GM18868 (cell line): Measurements from ENCODE around the gene EIF4G1.
A peak's percentile ranks its signal among the peaks of the same experiment; 100 is the strongest.
"Not testable (repeated sequence)": the region's sequence is repeated elsewhere in the genome, so short reads cannot be mapped to it uniquely, and the experiment has no call there.

Source experiments
- ATAC-seq: cut with Tn5 transposase; IDR thresholded peaks from one replicate; pipeline ENCODE4 v1.9.1; 2021; ENCODE audit warnings: mild to moderate bottlenecking, moderate library complexity; ENCODE audit not compliant: unreplicated experiment

EIF4G1 gene

DNA sequence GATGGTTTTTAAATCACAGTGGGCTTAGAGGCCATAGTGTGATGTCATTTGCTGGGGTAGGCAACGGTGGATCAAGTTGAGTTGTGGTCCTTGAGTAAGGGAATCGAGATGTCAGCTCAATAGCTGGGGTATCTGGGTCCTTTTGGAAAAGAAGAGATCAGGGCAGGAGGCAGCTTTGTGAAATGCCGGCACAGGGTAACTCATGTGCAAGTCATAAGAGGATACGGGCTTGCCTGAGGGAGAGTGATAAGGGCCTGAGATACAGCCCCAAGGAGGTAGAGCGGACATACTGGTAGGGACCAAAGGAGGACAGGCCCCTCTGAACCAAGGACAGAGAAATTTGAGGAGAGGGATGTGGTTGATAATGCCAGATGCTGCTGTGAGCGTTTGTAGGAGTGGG lies 18.8 kb downstream of the EIF4G1 start:
- no peak for ATAC-seq

DNA sequence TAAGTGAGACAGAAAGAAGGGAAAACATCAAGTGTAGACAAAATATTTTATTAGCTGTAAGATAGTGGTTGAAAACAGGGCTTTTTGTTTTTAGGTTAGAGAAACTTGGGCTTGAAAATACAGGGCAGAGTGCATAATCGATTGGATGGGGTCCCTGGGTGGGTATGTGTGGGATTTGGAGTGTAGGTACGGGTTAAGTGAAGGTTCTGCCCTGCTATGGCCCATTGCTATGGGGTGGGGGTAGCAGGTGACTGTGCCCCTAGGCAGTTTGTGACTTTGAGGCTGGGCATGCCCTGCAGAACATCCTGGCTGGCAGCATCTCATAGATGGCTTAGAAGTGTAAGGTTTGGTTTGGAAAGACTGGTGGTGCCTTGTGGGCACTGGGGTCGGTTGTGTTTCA lies 19.3 kb downstream of the EIF4G1 start:
- ATAC-seq, result no peak

DNA sequence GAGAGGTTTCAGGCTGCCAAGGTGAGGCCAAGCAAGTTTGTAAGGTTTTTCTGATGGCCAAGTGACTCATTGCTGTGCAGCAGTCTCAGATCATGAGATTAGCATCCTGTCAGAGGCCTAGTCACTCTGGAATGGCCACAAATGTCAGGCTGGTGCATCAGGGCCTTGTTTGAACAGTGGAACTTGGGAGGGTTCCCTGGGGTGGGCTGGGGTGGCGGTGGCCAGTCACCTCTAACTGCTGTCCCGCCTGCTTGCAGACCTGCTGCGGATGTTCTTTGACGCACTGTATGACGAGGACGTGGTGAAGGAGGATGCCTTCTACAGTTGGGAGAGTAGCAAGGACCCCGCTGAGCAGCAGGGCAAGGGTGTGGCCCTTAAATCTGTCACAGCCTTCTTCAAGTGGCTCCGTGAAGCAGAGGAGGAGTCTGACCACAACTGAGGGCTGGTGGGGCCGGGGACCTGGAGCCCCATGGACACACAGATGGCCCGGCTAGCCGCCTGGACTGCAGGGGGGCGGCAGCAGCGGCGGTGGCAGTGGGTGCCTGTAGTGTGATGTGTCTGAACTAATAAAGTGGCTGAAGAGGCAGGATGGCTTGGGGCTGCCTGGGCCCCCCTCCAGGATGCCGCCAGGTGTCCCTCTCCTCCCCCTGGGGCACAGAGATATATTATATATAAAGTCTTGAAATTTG lies 20.2 kb downstream of the EIF4G1 start:
- ATAC-seq, result no peak

DNA sequence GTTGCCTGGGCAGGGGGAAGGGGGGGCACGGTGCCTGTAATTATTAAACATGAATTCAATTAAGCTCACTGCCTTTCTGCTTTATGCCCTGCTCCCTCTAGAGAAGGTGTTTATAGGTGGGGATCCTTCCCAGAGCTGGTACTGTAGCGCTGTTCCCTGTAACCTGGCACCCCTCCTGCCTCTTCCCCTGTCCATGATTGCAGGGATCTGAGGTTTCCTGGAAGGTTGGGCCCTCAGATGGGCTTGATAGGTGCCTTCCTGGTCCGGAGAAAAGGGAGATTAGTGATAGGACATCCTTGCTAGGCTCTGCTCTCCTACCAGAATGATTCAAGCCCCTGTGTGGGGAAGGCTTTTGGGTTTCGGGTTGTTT lies 20.9 kb downstream of the EIF4G1 start:
- no peak for ATAC-seq

DNA sequence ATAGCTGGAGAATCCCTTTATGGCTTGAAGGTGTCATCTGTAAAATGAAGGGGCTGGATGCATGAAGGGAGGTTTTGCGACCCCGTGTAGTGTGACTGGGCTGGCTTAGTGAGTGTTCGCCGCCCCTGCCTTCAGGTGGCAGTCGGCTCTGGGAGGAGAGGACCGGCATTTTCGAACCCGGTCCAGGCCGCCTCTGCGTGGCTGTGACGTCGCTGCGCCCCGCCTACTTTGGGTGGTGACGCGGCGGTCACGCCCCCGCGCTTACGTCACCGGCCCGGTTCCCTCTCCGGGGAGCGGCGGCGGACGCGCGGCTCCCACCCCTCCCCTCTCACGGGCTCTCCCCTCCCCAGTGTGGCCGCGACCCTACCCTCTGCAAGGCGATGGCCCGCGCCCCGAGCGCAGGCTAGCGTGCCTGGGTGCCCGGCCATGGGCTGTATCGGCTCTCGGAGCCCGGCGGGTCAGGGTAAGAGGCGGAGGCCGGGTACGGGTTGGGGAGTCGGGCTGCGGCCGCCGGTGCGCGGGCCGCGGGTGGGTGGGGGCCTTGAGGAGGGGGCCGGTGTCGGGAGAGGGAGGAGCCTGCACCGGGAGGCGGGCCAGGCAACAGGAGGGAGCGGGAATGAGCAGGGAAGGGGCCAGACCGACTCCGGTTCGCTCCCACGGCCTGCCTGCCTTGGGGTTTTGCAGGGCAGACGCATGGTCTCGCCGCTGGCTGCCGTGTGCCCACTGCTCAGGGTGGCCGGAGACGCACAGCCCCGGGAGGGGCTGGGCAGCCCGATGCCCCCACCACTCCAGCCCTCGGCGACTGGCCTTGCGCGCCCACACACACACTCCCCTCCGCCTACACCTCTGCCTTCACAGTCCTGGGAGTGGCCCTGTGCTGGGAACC lies 21.5 kb downstream of the EIF4G1 start:
- ATAC-seq, result peak; percentile 78

DNA sequence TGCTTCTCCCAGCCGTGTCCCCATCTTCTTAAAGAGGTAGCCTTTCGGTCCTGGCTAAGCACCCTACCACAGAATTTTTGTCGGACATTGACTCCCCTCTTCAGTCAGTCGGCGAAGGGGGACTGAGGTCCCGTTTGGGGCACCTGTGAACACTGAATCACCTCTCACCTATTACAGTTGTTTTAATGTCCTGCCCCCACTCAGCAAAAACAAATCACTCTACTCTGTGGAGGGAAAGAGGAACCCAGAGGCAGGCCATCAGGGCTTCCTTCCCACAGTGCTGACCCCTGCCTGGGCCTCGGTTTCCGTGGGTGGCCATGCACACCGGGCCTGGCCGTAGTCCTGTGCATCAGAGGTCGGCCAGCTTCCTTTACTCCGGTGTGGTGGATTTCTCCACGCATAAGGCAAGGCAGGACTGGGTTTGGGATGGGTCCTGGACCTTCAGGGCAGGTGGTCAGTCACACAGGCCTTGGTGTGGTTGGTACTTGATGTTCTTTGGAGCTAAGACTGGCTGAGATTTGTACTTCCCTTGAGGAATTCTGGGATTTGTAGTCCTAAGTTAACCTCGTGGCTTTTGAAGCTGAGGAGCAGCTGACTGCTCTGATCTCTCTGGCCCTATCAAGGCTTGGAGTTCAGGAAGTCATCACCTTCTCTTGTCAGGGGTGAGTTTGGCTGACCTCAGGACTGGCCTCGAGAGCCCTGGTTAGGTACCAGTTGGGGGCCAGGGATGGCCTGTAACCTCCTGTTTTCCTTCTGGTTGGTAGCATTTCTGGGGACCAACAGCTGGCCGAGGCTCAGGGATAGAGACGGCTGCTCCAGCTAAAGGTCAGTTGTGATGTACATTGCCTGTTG lies 22.4 kb downstream of the EIF4G1 start:
- no peak for ATAC-seq

DNA sequence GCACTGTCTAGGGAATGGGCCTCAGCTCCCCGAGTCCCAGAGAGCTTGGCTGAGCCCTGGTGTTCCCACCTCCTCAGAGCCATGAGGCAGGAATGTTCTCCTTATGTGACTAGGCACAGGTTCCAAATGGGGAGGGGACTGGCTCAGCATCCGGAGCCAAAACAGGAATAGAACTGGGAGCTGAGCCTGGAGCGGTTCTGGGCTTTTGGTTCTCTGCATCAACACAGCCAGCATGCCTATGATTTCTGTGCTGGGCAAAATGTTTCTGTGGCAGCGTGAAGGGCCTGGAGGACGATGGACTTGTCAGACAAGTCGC lies 23.0 kb downstream of the EIF4G1 start, which contains the start of gene FAM131A:
TSS of gene FAM131A (plus strand) at position 202 of the 316 bp plus-strand sequence. CDS start at position 233, 31 bp downstream.
- ATAC-seq, result no peak

DNA sequence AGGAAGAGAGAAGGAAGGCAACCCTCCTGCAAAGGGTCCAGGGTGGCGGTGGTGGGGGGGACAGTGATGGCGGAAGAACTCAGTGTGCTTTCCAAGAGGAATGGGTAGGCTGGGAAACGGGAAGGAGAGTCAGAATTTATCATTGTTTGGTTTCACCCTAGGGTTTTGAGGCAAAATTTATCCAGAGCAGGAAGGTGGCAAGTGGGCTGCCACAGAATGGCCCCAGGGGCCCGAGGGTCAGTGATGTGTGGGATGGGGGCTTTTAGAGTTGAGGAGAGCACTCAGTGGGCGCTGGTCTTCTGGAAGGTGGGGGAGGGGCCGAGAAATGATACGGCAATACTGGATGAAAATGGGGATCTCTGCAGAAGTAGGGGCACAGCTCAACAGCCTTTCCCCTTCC lies 23.6 kb downstream of the EIF4G1 start:
- no peak for ATAC-seq

DNA sequence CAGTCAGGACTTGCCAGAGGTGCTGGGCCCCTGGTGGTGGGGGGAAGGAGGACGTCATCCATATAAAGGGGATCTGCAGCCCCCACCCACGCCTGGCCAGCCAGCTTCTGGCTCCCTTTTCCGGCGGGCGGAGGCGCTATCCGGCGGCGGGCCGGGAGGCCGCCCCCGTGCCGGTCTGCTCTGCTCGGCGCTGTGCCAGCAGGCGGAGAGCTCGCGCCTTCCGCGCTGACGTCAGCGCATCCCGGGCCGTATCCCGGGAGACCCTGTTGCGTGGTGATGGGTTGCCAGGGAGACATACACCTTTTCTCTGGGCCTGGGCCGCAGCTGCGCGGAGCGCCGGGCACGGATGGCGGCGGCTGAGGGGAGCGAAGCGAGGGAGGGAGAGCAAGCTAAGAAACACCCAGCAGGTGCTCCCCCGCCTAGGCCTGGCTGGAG lies 24.1 kb downstream of the EIF4G1 start:
- no peak for ATAC-seq

DNA sequence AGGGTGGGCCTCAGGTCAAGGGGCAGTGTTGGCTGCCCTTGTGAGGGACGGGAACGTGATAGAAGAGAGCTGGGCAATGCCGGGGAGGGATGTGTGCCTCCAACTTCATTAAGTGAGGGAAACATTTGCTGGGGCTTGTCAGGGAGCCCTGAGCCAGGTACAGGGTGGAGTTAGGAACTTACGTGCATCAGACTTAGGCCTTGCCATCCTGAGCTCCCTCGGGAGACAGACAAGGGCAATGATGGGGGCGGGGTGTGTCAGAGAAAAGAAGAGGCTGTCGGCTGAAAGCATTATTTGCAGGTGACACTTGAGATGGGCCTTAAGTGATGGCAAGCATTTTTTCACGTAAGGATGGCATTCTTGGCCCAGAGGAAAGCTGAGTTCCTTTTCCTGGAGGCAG lies 24.6 kb downstream of the EIF4G1 start:
- no peak for ATAC-seq

DNA sequence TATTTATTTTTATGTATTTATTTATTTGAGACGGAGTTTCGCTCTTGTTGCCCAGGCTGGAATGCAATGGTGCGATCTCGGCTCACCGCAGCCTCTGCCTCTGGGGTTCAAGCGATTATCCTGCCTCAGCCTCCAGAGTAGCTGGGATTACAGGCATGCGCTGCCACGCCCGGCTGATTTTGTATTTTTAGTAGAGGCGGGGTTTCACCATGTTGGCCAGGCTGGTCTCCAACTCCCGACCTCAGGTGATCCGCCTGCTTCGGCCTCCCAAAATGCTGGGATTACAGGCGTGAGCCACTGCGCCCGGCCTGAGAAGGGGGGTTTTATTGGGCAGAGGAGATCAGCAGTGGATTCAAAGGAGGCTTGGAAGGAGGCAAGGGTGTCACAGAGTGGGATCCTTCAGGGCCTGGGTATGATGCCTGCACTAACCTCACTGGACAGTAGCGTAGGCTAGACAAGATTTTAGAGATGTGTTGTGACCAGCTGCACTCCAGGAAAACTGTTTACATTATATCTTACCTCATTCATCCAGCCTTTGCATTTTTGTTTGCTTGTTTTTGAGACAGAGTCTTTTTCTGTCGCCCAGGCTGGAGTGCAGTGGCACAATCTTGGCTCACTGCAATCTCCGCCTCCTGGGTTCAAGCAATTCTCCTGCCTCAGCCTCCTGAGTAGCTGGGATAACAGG lies 25.2 kb downstream of the EIF4G1 start:
- ATAC-seq, result not testable (repeated sequence)

DNA sequence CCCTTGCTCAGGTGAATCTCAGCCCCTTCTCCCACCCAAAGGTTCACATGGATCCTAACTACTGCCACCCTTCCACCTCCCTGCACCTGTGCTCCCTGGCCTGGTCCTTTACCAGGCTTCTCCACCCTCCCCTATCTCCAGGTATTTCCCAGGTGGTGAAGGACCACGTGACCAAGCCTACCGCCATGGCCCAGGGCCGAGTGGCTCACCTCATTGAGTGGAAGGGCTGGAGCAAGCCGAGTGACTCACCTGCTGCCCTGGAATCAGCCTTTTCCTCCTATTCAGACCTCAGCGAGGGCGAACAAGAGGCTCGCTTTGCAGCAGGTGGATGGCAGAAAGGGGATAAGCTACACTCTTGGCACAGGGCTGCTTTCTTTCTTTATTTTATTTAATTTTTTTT lies 27.5 kb downstream of the EIF4G1 start:
- ATAC-seq, result no peak

DNA sequence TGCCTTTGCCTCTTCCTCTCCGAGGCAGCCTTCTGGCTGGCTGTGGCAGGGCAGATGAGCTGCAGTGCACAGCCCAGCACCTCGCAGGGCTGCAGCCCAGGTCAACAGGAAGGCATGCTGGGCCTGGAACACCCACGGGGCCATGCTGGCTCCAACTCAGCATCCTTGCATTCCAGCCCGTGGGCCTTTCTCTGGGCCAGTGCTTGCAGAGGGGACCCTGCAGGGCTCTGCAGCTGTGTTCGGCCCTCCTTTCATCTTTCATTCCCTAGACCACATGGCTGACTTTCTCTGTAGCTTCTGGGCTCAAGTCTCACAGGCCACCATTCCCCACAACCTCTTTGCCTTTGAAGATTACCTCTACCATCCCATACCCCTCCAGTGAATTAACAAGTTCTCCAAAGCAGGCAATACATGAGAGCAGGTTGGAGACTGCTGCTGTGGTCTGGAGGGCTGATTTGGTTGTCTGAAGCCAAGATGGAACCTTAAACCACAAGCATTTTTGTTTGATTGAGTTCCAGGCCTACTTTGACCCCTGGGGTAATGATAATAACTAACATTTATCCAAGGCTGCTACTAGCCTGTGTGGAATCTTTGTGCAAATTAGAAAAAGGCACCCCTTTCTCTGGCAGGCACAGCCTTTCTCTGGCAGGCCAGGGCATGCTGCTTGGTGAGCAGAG lies 28.9 kb downstream of the EIF4G1 start:
- ATAC-seq, result no peak

DNA sequence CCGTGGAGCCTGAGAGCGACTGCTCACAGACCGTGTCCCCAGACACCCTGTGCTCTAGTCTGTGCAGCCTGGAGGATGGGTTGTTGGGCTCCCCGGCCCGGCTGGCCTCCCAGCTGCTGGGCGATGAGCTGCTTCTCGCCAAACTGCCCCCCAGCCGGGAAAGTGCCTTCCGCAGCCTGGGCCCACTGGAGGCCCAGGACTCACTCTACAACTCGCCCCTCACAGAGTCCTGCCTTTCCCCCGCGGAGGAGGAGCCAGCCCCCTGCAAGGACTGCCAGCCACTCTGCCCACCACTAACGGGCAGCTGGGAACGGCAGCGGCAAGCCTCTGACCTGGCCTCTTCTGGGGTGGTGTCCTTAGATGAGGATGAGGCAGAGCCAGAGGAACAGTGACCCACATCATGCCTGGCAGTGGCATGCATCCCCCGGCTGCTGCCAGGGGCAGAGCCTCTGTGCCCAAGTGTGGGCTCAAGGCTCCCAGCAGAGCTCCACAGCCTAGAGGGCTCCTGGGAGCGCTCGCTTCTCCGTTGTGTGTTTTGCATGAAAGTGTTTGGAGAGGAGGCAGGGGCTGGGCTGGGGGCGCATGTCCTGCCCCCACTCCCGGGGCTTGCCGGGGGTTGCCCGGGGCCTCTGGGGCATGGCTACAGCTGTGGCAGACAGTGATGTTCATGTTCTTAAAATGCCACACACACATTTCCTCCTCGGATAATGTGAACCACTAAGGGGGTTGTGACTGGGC lies 30.3 kb downstream of the EIF4G1 start:
- no peak for ATAC-seq

DNA sequence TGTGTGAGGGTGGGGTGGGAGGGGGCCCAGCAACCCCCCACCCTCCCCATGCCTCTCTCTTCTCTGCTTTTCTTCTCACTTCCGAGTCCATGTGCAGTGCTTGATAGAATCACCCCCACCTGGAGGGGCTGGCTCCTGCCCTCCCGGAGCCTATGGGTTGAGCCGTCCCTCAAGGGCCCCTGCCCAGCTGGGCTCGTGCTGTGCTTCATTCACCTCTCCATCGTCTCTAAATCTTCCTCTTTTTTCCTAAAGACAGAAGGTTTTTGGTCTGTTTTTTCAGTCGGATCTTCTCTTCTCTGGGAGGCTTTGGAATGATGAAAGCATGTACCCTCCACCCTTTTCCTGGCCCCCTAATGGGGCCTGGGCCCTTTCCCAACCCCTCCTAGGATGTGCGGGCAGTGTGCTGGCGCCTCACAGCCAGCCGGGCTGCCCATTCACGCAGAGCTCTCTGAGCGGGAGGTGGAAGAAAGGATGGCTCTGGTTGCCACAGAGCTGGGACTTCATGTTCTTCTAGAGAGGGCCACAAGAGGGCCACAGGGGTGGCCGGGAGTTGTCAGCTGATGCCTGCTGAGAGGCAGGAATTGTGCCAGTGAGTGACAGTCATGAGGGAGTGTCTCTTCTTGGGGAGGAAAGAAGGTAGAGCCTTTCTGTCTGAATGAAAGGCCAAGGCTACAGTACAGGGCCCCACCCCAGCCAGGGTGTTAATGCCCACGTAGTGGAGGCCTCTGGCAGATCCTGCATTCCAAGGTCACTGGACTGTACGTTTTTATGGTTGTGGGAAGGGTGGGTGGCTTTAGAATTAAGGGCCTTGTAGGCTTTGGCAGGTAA lies 31.1 kb downstream of the EIF4G1 start:
- ATAC-seq, result peak; percentile 68

DNA sequence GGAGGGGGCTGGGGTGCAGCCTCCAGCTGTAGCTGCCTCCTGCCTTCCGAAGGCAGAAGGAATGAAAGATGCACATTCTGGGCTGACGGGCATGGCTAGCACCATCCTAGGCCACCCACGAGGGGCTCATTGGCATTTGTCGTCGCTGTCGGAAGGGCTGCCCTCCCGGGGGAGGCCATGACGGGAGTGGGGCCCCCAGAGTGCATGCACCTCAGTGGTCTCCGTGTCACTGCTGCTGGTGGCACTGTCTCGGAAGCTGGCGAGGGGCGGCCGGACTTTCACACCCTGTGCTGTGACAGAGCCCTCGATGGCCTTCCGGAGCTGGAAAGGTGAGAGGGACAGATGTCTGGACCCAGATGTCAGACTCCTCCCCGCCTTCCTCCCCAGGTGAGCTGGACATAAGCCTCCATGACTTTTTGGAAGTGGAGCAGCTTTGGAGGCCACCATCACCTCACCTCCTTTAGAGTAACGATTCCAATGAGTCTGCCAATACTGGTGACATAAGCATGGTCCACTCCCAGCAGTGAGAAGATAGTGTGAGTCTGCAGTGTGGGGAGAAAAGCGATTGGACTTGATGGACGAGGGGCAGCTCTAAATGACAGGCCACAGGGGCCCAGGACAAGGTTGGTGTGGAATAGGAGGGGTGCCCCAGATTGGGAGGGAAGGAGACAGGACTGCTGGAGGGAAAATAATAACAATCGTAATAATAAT lies 32.2 kb downstream of the EIF4G1 start:
- no peak for ATAC-seq

DNA sequence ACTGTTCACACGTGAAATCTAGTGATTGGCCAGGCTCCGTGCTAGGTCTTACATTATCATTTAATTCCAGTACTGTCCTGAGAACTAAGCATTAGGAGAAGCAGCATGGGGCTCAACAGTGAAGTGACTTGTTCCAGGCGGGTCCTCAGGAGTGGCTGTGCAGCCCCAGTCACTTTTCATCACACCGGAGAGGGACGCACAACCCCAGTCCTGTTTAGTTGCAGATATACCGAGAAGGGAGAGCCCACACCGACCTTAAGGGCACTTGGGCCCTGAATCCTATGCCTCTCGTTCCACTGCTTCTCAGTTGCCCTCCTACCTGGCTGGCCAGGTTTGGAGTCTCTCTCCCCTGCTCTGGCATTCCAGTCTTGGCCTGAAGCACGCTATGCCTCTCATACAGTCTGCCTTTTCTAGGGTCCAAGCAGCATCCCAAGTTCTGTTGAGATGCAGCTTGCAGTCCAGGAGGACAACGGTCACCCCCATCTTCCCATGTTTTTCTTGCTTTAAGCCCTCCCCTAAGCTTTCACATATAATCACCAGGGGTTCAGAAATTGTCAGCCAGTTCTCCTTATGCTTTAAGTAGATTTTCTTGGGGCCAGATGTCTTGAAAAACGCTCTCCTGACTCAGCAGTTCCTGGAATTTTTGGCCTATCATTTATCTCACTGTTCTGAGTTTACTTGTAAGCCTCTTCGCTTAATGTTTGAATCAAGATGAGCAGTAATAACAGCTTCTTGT lies 33.1 kb downstream of the EIF4G1 start:
- no peak for ATAC-seq

DNA sequence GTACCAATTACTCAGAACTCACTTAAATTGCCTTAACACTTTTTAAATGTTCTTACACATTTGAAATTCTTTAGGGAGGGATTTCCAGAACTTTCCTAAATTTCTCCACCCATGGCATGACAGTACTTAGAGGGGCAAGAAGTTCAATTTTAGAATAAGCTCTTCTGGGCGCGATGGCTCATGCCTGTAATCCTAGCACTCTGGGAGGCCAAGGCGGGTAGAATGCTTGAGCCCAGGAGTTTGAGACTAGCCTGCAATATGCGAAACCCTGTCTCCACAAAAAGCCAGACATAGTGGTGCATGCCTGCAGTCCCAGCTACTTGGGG lies 33.6 kb downstream of the EIF4G1 start:
- ATAC-seq, result no peak
